ENCODE measurements around the gene PCDHGC5.
A peak's percentile ranks its signal among the peaks of the same experiment; 100 is the strongest.

PCDHGC5 gene

DNA sequence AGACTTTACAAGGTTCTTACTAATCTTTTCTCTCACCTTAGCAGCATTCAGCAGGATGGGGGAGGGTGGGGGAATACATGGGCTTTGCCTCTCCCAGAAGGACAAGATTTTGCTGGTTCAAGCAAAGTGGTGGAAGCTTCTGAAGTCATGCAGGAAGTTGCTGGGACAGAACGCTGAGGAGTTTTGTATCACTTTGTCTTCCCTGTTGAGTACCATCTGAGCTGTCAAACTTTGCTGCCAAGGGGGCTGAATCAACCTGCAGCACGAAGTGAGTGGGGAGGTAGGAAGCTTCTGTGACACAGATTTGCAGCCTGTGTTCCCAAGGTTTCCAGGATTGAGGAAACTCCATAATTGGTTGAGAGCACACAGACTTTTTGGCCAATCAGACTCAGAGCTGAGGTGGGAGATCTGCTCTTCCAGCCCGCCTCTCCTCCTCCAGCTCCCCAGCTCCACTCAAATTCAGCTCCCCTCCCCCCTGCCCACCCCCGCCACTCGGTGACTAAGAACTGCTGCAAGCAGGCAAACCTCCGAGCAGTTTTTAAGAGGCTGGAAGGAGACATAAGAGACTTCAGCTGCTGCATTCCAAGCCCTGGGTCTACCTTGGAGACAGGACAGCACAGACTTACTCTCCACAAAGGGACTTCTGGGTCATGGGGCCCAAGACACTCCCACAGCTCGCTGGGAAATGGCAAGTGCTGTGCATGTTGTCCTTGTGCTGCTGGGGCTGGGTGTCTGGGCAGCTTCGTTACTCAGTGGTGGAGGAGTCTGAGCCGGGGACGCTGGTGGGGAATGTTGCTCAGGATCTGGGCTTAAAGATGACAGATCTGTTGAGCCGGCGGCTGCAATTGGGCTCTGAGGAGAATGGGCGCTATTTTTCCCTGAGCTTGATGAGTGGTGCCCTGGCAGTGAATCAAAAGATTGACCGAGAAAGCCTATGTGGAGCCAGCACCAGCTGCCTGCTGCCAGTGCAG, at the start of gene PCDHGC5:
TSS of gene PCDHGC5 (plus strand) at position 491 of the 971 bp plus-strand sequence. CDS start at position 651, 160 bp downstream.
- Histone ChIP-seq H3K9me3 (ENCODE audit: control insufficient read depth in 5 of 5, low read length in 5 of 5) (no peaks in the 10 kb centered on the region), H3K4me1 (ENCODE audit: control insufficient read depth in 5 of 5, insufficient read depth in 5 of 5, low read length in 5 of 5) (peaks cover 4 to 26% (median 17%) of the 10 kb centered on the region in 5 donors), H3K27me3 (ENCODE audit: control insufficient read depth in 5 of 5, insufficient read depth in 4 of 5, low read length in 5 of 5) (peaks cover 0 to 16% (median 11%) of the 10 kb centered on the region in 5 donors), H3K27ac (ENCODE audit: low read depth, low read length) (no peak within 1 kb of the TSS), H3K36me3 (ENCODE audit: control insufficient read depth in 5 of 5, insufficient read depth in 5 of 5, low read length in 5 of 5) (peaks cover 0 to 31% (median 20%) of the 10 kb centered on the region in 5 donors), H3K9ac (ENCODE audit: low read length in 5 of 5) (no peak within 1 kb of the TSS), H3K4me3 (ENCODE audit: low read depth in 1 of 5, low read length in 5 of 5) (no peak within 1 kb of the TSS)

DNA sequence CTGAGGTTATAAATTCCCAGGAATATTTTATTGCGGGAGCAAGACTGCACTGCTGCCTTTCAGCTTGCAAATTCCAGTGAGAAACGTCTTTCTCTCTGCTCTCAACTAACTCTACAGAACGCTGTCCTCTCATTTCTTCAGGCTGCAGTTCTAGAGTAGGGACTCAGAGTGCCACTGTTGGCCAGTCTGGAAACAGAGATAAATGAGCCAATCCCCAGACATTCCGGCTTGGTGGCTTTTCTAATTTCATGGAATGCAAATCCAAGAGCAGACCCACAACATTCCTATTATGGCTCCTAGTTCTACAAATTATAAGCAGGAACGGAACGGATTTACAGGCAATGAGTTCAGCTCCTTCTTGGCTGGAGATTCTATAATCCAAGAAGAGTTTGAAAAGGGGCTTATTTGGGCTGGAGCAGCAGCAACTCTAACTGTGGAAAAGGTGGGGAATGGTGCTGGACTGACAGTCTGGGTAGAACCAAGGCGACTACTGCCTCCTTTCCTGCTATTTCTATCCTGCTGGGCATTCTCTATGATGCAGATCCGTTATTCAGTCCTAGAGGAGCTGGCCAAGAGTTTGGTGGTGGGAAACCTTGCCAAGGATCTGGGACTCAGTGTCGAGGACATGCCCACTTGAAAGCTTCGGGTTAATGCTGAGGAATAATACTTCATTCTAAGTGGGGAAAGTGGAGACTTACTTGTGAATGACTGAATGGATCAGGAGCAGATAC, 49.3 kb upstream of the PCDHGC5 start:
- H3K27me3 ChIP-seq (ENCODE audit: control insufficient read depth in 5 of 5, insufficient read depth in 4 of 5, low read length in 5 of 5) = no peaks in the 10 kb centered on the region
- no peak overlapping the region for H3K27ac ChIP-seq (ENCODE audit: low read depth, low read length)
- peaks cover 5 to 45% (median 30%) of the 10 kb centered on the region in 5 donors for H3K9me3 ChIP-seq (ENCODE audit: control insufficient read depth in 5 of 5, low read length in 5 of 5)
- H3K36me3 ChIP-seq (ENCODE audit: control insufficient read depth in 5 of 5, insufficient read depth in 5 of 5, low read length in 5 of 5) = peaks cover 0 to 3% (median 0%) of the 10 kb centered on the region in 5 donors
- no peak overlapping the region for H3K4me3 ChIP-seq (ENCODE audit: low read depth in 1 of 5, low read length in 5 of 5)
- no peak overlapping the region for H3K9ac ChIP-seq (ENCODE audit: low read length in 5 of 5)
- H3K4me1 ChIP-seq (ENCODE audit: control insufficient read depth in 5 of 5, insufficient read depth in 5 of 5, low read length in 5 of 5) = no peaks in the 10 kb centered on the region

- no peaks in the 10 kb centered on the region for H3K4me1 ChIP-seq (ENCODE audit: control insufficient read depth in 5 of 5, insufficient read depth in 5 of 5, low read length in 5 of 5)
- H3K36me3 ChIP-seq (ENCODE audit: control insufficient read depth in 5 of 5, insufficient read depth in 5 of 5, low read length in 5 of 5) = peaks cover 0 to 3% (median 0%) of the 10 kb centered on the region in 5 donors
- no peak overlapping the region for H3K27ac ChIP-seq (ENCODE audit: low read depth, low read length)
- no peak overlapping the region for H3K4me3 ChIP-seq (ENCODE audit: low read depth in 1 of 5, low read length in 5 of 5)
- no peak overlapping the region for H3K9ac ChIP-seq (ENCODE audit: low read length in 5 of 5)
- H3K9me3 ChIP-seq (ENCODE audit: control insufficient read depth in 5 of 5, low read length in 5 of 5) = peaks cover 5 to 39% (median 26%) of the 10 kb centered on the region in 5 donors
- no peaks in the 10 kb centered on the region for H3K27me3 ChIP-seq (ENCODE audit: control insufficient read depth in 5 of 5, insufficient read depth in 4 of 5, low read length in 5 of 5)
Observed at GRCh38 chr5:141440341-141440740, 48.5 kb upstream of the PCDHGC5 start.

DNA sequence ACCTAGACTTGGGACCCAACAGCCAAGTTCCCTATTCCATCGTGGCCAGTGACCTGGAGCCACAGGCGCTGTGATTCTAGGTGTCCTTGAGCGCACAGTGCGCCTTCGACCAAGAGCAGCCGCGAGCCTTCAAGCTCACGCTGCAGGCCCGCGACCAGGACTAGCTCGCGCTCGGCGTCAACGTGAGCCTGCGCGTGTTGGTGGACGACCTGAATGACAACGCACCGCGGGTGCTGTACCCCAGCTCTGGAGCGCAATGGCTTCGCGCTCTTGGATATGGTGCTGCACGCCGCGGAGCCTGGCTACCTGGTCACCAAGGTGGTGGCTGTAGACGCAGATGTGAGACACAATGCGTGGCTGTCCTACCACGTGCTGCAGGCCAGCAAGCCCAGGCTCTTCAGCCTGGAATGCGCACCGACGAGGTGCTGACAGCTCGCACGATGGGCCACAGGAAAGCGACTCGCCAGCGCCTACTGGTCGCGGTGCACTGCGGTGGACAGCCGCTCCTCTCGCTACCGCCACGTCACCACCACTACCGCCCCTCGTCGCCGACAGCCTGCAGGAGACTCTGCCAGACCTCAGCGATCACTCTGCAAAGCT, 47.2 kb upstream of the PCDHGC5 start:
- peaks cover 0 to 3% (median 0%) of the 10 kb centered on the region in 5 donors for H3K36me3 ChIP-seq (ENCODE audit: control insufficient read depth in 5 of 5, insufficient read depth in 5 of 5, low read length in 5 of 5)
- H3K27ac ChIP-seq (ENCODE audit: low read depth, low read length) = no peak overlapping the region
- no peak overlapping the region for H3K9ac ChIP-seq (ENCODE audit: low read length in 5 of 5)
- H3K4me3 ChIP-seq (ENCODE audit: low read depth in 1 of 5, low read length in 5 of 5) = peak overlapping the region in 4 of 5 donors; percentile 11 to 24 (median 14)
- H3K9me3 ChIP-seq (ENCODE audit: control insufficient read depth in 5 of 5, low read length in 5 of 5) = peaks cover 5 to 33% (median 19%) of the 10 kb centered on the region in 5 donors
- no peaks in the 10 kb centered on the region for H3K4me1 ChIP-seq (ENCODE audit: control insufficient read depth in 5 of 5, insufficient read depth in 5 of 5, low read length in 5 of 5)
- H3K27me3 ChIP-seq (ENCODE audit: control insufficient read depth in 5 of 5, insufficient read depth in 4 of 5, low read length in 5 of 5) = no peaks in the 10 kb centered on the region

- Histone ChIP-seq H3K9ac (ENCODE audit: low read length in 5 of 5) (no peak overlapping the region), H3K27ac (ENCODE audit: low read depth, low read length) (no peak overlapping the region), H3K4me3 (ENCODE audit: low read depth in 1 of 5, low read length in 5 of 5) (no peak overlapping the region), H3K9me3 (ENCODE audit: control insufficient read depth in 5 of 5, low read length in 5 of 5) (no peaks in the 10 kb centered on the region), H3K4me1 (ENCODE audit: control insufficient read depth in 5 of 5, insufficient read depth in 5 of 5, low read length in 5 of 5) (no peaks in the 10 kb centered on the region), H3K36me3 (ENCODE audit: control insufficient read depth in 5 of 5, insufficient read depth in 5 of 5, low read length in 5 of 5) (peaks cover 0 to 2% (median 0%) of the 10 kb centered on the region in 5 donors), H3K27me3 (ENCODE audit: control insufficient read depth in 5 of 5, insufficient read depth in 4 of 5, low read length in 5 of 5) (no peaks in the 10 kb centered on the region)
Observed at GRCh38 chr5:141465351-141465750, 23.5 kb upstream of the PCDHGC5 start.

GRCh38 chr5:141475625-141476131, 13.2 kb upstream of the PCDHGC5 start, which contains the start of gene PCDHGC3:
Gene PCDHGC3, plus strand, starts transcription at chr5:141475966. Its CDS starts 151 bp downstream, at chr5:141476117.
- Histone ChIP-seq H3K4me1 (ENCODE audit: control insufficient read depth in 5 of 5, insufficient read depth in 5 of 5, low read length in 5 of 5) (peaks cover 5 to 45% (median 40%) of the 10 kb centered on the region in 5 donors), H3K27me3 (ENCODE audit: control insufficient read depth in 5 of 5, insufficient read depth in 4 of 5, low read length in 5 of 5) (peaks cover 0 to 5% (median 2%) of the 10 kb centered on the region in 5 donors), H3K27ac (ENCODE audit: low read depth, low read length) (peak within 1 kb of the TSS; percentile 77)

GRCh38 chr5:141476132-141476911, 12.6 kb upstream of the PCDHGC5 start:
- Histone ChIP-seq H3K4me3 (ENCODE audit: low read depth in 1 of 5, low read length in 5 of 5) (peak overlapping the region; percentile 80 to 97 (median 89)), H3K4me1 (ENCODE audit: control insufficient read depth in 5 of 5, insufficient read depth in 5 of 5, low read length in 5 of 5) (peaks cover 5 to 45% (median 40%) of the 10 kb centered on the region in 5 donors), H3K9ac (ENCODE audit: low read length in 5 of 5) (peak overlapping the region; percentile 64 to 91 (median 78)), H3K36me3 (ENCODE audit: control insufficient read depth in 5 of 5, insufficient read depth in 5 of 5, low read length in 5 of 5) (no peaks in the 10 kb centered on the region), H3K27me3 (ENCODE audit: control insufficient read depth in 5 of 5, insufficient read depth in 4 of 5, low read length in 5 of 5) (peaks cover 0 to 5% (median 2%) of the 10 kb centered on the region in 5 donors), H3K27ac (ENCODE audit: low read depth, low read length) (peak overlapping the region; percentile 77), H3K9me3 (ENCODE audit: control insufficient read depth in 5 of 5, low read length in 5 of 5) (no peaks in the 10 kb centered on the region)

More at GRCh38 chr5:141475625-141476131, 13.2 kb upstream of the PCDHGC5 start, which contains the start of gene PCDHGC3:
- Histone ChIP-seq H3K9me3 (ENCODE audit: control insufficient read depth in 5 of 5, low read length in 5 of 5) (no peaks in the 10 kb centered on the region), H3K4me3 (ENCODE audit: low read depth in 1 of 5, low read length in 5 of 5) (peak within 1 kb of the TSS; percentile 80 to 97 (median 89)), H3K9ac (ENCODE audit: low read length in 5 of 5) (peak within 1 kb of the TSS; percentile 64 to 91 (median 78)), H3K36me3 (ENCODE audit: control insufficient read depth in 5 of 5, insufficient read depth in 5 of 5, low read length in 5 of 5) (no peaks in the 10 kb centered on the region)

GRCh38 chr5:141477044-141477575, 11.8 kb upstream of the PCDHGC5 start:
- H3K9ac ChIP-seq (ENCODE audit: low read length in 5 of 5) = peak overlapping the region in 3 of 5 donors; percentile 6 to 87 (median 26)
- H3K4me1 ChIP-seq (ENCODE audit: control insufficient read depth in 5 of 5, insufficient read depth in 5 of 5, low read length in 5 of 5) = peaks cover 5 to 45% (median 40%) of the 10 kb centered on the region in 5 donors
- no peaks in the 10 kb centered on the region for H3K9me3 ChIP-seq (ENCODE audit: control insufficient read depth in 5 of 5, low read length in 5 of 5)
- peak overlapping the region; percentile 80 to 97 (median 89) for H3K4me3 ChIP-seq (ENCODE audit: low read depth in 1 of 5, low read length in 5 of 5)
- no peaks in the 10 kb centered on the region for H3K36me3 ChIP-seq (ENCODE audit: control insufficient read depth in 5 of 5, insufficient read depth in 5 of 5, low read length in 5 of 5)
- H3K27ac ChIP-seq (ENCODE audit: low read depth, low read length) = peak overlapping the region; percentile 77
- peaks cover 0 to 5% (median 2%) of the 10 kb centered on the region in 5 donors for H3K27me3 ChIP-seq (ENCODE audit: control insufficient read depth in 5 of 5, insufficient read depth in 4 of 5, low read length in 5 of 5)

All from subcutaneous abdominal adipose tissue (tissue), 5 donors.